ENCODE measurements around the gene PARD3. TPM values are rescaled to one million over a fixed set of nuclear protein-coding genes. Genes with fewer than 3 reads are reported as not detected.

PARD3 gene
- total RNA-seq, 1 experiment from 2014 or later = 46.3 TPM

- Histone ChIP-seq H4K20me1 (ENCODE audit: insufficient read depth) (no peaks in the 10 kb centered on the region), H3K9me2 (ENCODE audit: insufficient read depth) (no peaks in the 10 kb centered on the region), H3K36me3 (ENCODE audit: control insufficient read depth in 1 of 2, insufficient read depth in 2 of 2, low read length in 2 of 2) (no peaks in the 10 kb centered on the region), H3K4me3 (replicated peaks in 1 of 2; ENCODE audit: low read depth in 1 of 2, low read length in 2 of 2) (no peak overlapping the region), H3K79me2 (ENCODE audit: insufficient read depth, low read length) (no peaks in the 10 kb centered on the region), H3K27ac (ENCODE audit: low read depth, low read length) (no peak overlapping the region), H3K4me2 (ENCODE audit: low read length) (no peak overlapping the region), H3K4me1 (ENCODE audit: control insufficient read depth in 1 of 2, insufficient read depth in 2 of 2, low read length in 2 of 2) (no peaks in the 10 kb centered on the region), H3K9me3 (ENCODE audit: control insufficient read depth in 1 of 2, insufficient read depth in 1 of 2, low read depth in 1 of 2, low read length in 2 of 2) (peaks cover 5% of the 10 kb centered on the region in 2 experiments; a peak in 1 of 4 replicates), H3K9ac (ENCODE audit: low read length) (no peak overlapping the region), H2AFZ (ENCODE audit: low read depth, low read length, poor library complexity, severe bottlenecking) (no peak overlapping the region), H3K27me3 (ENCODE audit: insufficient read depth, low read length) (no peaks in the 10 kb centered on the region)
- TF ChIP-seq CEBPB (IDR thresholded peaks at IDR 0.05; ENCODE audit: low read depth) (no peak), SP1 (IDR thresholded peaks at IDR 0.05; ENCODE audit: low read depth) (no peak), POLR2A (IDR thresholded peaks at IDR 0.05; ENCODE audit: borderline replicate concordance, extremely low read depth, insufficient read depth, insufficient read length) (no peak), SIN3A (IDR thresholded peaks at IDR 0.05; ENCODE audit: low read depth) (no peak), FOSL1 (IDR thresholded peaks at IDR 0.05; ENCODE audit: low read depth) (no peak), ZFX (IDR thresholded peaks at IDR 0.05) (no peak)
- TF ChIP-seq, protein P1, sequence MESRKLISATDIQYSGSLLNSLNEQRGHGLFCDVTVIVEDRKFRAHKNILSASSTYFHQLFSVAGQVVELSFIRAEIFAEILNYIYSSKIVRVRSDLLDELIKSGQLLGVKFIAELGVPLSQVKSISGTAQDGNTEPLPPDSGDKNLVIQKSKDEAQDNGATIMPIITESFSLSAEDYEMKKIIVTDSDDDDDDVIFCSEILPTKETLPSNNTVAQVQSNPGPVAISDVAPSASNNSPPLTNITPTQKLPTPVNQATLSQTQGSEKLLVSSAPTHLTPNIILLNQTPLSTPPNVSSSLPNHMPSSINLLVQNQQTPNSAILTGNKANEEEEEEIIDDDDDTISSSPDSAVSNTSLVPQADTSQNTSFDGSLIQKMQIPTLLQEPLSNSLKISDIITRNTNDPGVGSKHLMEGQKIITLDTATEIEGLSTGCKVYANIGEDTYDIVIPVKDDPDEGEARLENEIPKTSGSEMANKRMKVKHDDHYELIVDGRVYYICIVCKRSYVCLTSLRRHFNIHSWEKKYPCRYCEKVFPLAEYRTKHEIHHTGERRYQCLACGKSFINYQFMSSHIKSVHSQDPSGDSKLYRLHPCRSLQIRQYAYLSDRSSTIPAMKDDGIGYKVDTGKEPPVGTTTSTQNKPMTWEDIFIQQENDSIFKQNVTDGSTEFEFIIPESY (IDR thresholded peaks at IDR 0.05; ENCODE audit: extremely low read depth, insufficient replicate concordance, low read length) = no peak
- BruUV-seq (replicated peaks) = no TSS peak
- POLR2A ChIA-PET = no interaction called here
- DNase-seq (ENCODE audit: low read depth, low spot score) (no peak), ATAC-seq (no peak)
- CTCF ChIA-PET = no interaction called here
- RAD21 ChIA-PET (ENCODE audit: low non-redundant PET in 1 of 2, low total read pairs in 2 of 2, uncharacterized antibody in 2 of 2, unreplicated experiment in 2 of 2) = no interaction called here
- intact Hi-C loops (cut with micrococcal nuclease) = no loop called here
Observed at GRCh38 chr10:34061841-34062240, 753.3 kb downstream of the PARD3 start.

All from HCT116 (cell line).